Caco-2 (cell line): ENCODE results near the gene FAM184A. TPM values are rescaled to one million over a fixed set of nuclear protein-coding genes. Genes with fewer than 3 reads are reported as not detected.

ENCODE experiments used
- Bru-seq: library from RNA; stranded (reverse); fragments of 400-500 nt; gene quantifications from one replicate; lab custom pipeline; 2021; lab: Mats Ljungman, UMichigan
- BruChase-seq, 2 experiments: library from RNA; stranded (reverse); fragments of 400-500 nt; gene quantifications; one replicate each; lab custom pipeline; 2021; lab: Mats Ljungman, UMichigan
- BruUV-seq: library from RNA; stranded (reverse); fragments of 400-500 nt; replicated peaks from 2 replicates; lab custom pipeline; 2021; lab: Mats Ljungman, UMichigan
- CTCF ChIA-PET: fragments of 300-600 bp; sonication (Branson Sonifier 250); formaldehyde crosslinking; loops from one replicate; lab custom pipeline; 2022; ENCODE audit warnings: antibody characterized with exemption; lab: Charles Lee
- POLR2A ChIA-PET: fragments of 300-600 bp; sonication (Branson Sonifier 250); formaldehyde crosslinking; loops from one replicate; lab custom pipeline; 2022; ENCODE audit warnings: antibody characterized with exemption; lab: Charles Lee
- DNase-seq, 2 experiments: peaks; one replicate each; pipeline versions ENCODE4 v3.0.0 to v3.0.0-alpha.2; 2020 to 2022
- H3K27me3 ChIP-seq: replicated peaks from 2 replicates; pipeline ENCODE4 v1.6.0; 2011; ENCODE audit warnings: low read length; ENCODE audit not compliant: control insufficient read depth, insufficient read depth
- H3K36me3 ChIP-seq: 2 replicates; pipeline ENCODE4 v1.5.1; 2011; ENCODE audit warnings: low read length; ENCODE audit not compliant: control insufficient read depth, insufficient read depth
- H3K4me1 ChIP-seq: fragments of 250-450 bp; sonication (Bioruptor Pico); 2 replicates; pipeline ENCODE4 v1.5.1; 2020; ENCODE audit warnings: mild to moderate bottlenecking
- H3K4me3 ChIP-seq: 2 replicates; pipeline ENCODE4 v1.5.1; 2011; ENCODE audit warnings: low read depth, mild to moderate bottlenecking, control low read depth, low read length
- H3K9me3 ChIP-seq: fragments of 250-450 bp; sonication (Bioruptor Pico); 2 replicates; pipeline ENCODE4 v1.5.1; 2020; ENCODE audit warnings: mild to moderate bottlenecking, moderate library complexity
- H3K27ac Mint-ChIP-seq: one replicate; pipeline ENCODE4 v1.8.0; 2022; ENCODE audit warnings: mixed read lengths; ENCODE audit not compliant: unreplicated experiment
- H3K27me3 Mint-ChIP-seq: one replicate; pipeline ENCODE4 v1.8.0; 2022; ENCODE audit warnings: mixed read lengths; ENCODE audit not compliant: insufficient read depth, unreplicated experiment
- H3K36me3 Mint-ChIP-seq: one replicate; pipeline ENCODE4 v1.8.0; 2022; ENCODE audit warnings: mild to moderate bottlenecking, mixed read lengths; ENCODE audit not compliant: insufficient read depth, unreplicated experiment
- H3K4me1 Mint-ChIP-seq: one replicate; pipeline ENCODE4 v1.8.0; 2022; ENCODE audit warnings: low read depth, mixed read lengths; ENCODE audit not compliant: unreplicated experiment
- H3K4me3 Mint-ChIP-seq: one replicate; pipeline ENCODE4 v1.8.0; 2022; ENCODE audit warnings: mild to moderate bottlenecking, moderate library complexity, mixed read lengths; ENCODE audit not compliant: unreplicated experiment
- H3K9me3 Mint-ChIP-seq: one replicate; pipeline ENCODE4 v1.8.0; 2022; ENCODE audit warnings: mixed read lengths; ENCODE audit not compliant: unreplicated experiment
- intact Hi-C: fragments of 100-400 bp; cut with micrococcal nuclease; formaldehyde crosslinking; loops from one replicate; pipeline ENCODE4 v1.10.0; 2022; ENCODE audit not compliant: unreplicated experiment
- long read RNA-seq: library from polyadenylated mRNA; stranded (forward); transcript quantifications from one replicate; pipeline ENCODE4 v2.0.0, GENCODE V29; 2022
- total RNA-seq: library from RNA; stranded (reverse); gene quantifications from 2 replicates; pipeline ENCODE4 v1.2.3, GENCODE V29; 2022
- TF ChIP-seq, protein P1 (sequence below), 2 experiments: fragments of 200-600 bp in 1 of 2; IDR thresholded peaks; 1 replicate in 1 of 2; 2 replicates in 1 of 2; pipeline versions ENCODE4 v1.5.1 to v1.8.0; 2011 to 2022; ENCODE audit warnings: antibody characterized with exemption in 1 of 2, control low read depth in 1 of 2, inconsistent platforms in 1 of 2, low read depth in 1 of 2, low read length in 1 of 2, mild to moderate bottlenecking in 1 of 2, moderate library complexity in 1 of 2; ENCODE audit not compliant: insufficient read depth in 1 of 2, severe bottlenecking in 1 of 2, unreplicated experiment in 1 of 2

FAM184A gene, protein sequence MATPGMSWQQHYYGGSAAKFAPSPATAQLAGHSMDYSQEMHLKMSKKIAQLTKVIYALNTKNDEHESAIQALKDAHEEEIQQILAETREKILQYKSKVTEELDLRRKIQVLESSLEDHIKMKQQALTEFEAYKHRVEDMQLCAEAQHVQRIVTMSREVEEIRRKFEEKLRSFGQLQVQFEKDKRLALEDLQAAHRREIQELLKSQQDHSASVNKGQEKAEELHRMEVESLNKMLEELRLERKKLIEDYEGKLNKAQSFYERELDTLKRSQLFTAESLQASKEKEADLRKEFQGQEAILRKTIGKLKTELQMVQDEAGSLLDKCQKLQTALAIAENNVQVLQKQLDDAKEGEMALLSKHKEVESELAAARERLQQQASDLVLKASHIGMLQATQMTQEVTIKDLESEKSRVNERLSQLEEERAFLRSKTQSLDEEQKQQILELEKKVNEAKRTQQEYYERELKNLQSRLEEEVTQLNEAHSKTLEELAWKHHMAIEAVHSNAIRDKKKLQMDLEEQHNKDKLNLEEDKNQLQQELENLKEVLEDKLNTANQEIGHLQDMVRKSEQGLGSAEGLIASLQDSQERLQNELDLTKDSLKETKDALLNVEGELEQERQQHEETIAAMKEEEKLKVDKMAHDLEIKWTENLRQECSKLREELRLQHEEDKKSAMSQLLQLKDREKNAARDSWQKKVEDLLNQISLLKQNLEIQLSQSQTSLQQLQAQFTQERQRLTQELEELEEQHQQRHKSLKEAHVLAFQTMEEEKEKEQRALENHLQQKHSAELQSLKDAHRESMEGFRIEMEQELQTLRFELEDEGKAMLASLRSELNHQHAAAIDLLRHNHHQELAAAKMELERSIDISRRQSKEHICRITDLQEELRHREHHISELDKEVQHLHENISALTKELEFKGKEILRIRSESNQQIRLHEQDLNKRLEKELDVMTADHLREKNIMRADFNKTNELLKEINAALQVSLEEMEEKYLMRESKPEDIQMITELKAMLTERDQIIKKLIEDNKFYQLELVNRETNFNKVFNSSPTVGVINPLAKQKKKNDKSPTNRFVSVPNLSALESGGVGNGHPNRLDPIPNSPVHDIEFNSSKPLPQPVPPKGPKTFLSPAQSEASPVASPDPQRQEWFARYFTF
- total RNA-seq: 10.8 and 11.2 TPM in 2 replicates
- percentile 53 among the genes with signal in this experiment for Bru-seq, nascent RNA
- BruChase-seq, experiment 1, labeled RNA remaining after a 2-hour chase: percentile 54 among the genes with signal in this experiment
- BruChase-seq, experiment 2, labeled RNA remaining after a 6-hour chase: percentile 48 among the genes with signal in this experiment
- long read RNA-seq, full-length matches to known transcripts: 2 of 4 reads
- long read RNA-seq, partial matches to known transcripts: 1 of 4 reads
- long read RNA-seq, other reads (novel, unspliced or antisense): 1 of 4 reads

GRCh38 chr6:119078376-119079282 is at the start of gene FAM184A:
TSS of gene FAM184A (minus strand) at chr6:119078664. CDS start at chr6:119078299, 365 bp downstream.
- H3K9me3 ChIP-seq: peaks cover 14% of the 10 kb centered on the region; the same call in 1 of the 2 replicates

DNA sequence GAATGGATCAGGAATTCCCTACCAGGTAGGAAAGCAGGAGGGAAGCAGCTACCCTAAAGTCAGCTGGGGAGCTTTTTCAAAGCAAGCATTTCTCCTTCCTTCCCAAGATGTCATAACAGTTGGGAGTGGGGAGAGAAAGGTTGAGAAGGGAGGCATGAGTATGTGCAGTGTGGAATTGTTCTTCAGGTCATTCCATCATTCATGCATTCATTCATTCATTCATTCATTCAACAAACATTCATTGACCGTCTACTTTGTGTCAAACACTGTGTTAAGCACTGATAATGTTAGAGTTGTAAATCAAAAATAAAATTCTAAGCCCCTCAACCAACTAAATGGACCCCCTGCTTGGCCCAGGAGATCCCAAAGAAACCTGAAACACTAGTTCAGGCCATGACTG is 49.2 kb upstream of the FAM184A start:
- Histone ChIP-seq H3K9me3 (no peaks in the 10 kb centered on the region), H3K36me3 (no peaks in the 10 kb centered on the region), H3K4me1 (peaks cover 35% of the 10 kb centered on the region), H3K27me3 (no peaks in the 10 kb centered on the region), H3K4me3 (no peak overlapping the region)
- Mint-ChIP-seq H3K4me3 (no peak overlapping the region), H3K36me3 (no peaks in the 10 kb centered on the region), H3K27ac (peak overlapping the region; percentile 50), H3K9me3 (no peaks in the 10 kb centered on the region), H3K4me1 (peaks cover 34% of the 10 kb centered on the region), H3K27me3 (no peaks in the 10 kb centered on the region)
- ChIA-PET CTCF (no interaction called here), POLR2A (no interaction called here)
- intact Hi-C loops: loop anchor here (5.0 kb wide), 1 partner anchor 600 kb away; no protein-coding TSS in a partner anchor
- BruUV-seq: no TSS peak
- no peak for DNase-seq
- TF ChIP-seq, protein P1, sequence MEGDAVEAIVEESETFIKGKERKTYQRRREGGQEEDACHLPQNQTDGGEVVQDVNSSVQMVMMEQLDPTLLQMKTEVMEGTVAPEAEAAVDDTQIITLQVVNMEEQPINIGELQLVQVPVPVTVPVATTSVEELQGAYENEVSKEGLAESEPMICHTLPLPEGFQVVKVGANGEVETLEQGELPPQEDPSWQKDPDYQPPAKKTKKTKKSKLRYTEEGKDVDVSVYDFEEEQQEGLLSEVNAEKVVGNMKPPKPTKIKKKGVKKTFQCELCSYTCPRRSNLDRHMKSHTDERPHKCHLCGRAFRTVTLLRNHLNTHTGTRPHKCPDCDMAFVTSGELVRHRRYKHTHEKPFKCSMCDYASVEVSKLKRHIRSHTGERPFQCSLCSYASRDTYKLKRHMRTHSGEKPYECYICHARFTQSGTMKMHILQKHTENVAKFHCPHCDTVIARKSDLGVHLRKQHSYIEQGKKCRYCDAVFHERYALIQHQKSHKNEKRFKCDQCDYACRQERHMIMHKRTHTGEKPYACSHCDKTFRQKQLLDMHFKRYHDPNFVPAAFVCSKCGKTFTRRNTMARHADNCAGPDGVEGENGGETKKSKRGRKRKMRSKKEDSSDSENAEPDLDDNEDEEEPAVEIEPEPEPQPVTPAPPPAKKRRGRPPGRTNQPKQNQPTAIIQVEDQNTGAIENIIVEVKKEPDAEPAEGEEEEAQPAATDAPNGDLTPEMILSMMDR (IDR thresholded peaks at IDR 0.05; ENCODE audit: insufficient read depth in 1 of 2, low read depth in 1 of 2, low read length in 1 of 2, severe bottlenecking in 1 of 2, unreplicated experiment in 1 of 2): no peak

More at GRCh38 chr6:119078376-119079282, at the start of gene FAM184A:
- no TSS peak for BruUV-seq
- Histone ChIP-seq H3K4me3 (peak within 1 kb of the TSS; percentile 93), H3K4me1 (peaks cover 10% of the 10 kb centered on the region; the same call in 1 of the 2 replicates), H3K27me3 (no peaks in the 10 kb centered on the region), H3K36me3 (no peaks in the 10 kb centered on the region; the same call in 1 of the 2 replicates)
- Mint-ChIP-seq H3K27ac (peak within 1 kb of the TSS; percentile 82), H3K4me1 (peaks cover 7% of the 10 kb centered on the region), H3K9me3 (peaks cover 15% of the 10 kb centered on the region), H3K36me3 (peaks cover 6% of the 10 kb centered on the region), H3K27me3 (no peaks in the 10 kb centered on the region), H3K4me3 (peak within 1 kb of the TSS; percentile 89)
- intact Hi-C loops: loop anchor here (1.0 to 10.0 kb wide), 3 partner anchors 32 to 114 kb away; no protein-coding TSS in a partner anchor
- ChIA-PET CTCF (interaction anchor here (0.6 to 1.9 kb wide), 7 partner anchors 18 to 185 kb away, joined by 3 to 8 read pairs (median 6); partner anchors contain the start of gene ASF1A), POLR2A (no interaction called here)
- TF ChIP-seq, protein P1 (IDR thresholded peaks at IDR 0.05; ENCODE audit: insufficient read depth in 1 of 2, low read depth in 1 of 2, low read length in 1 of 2, severe bottlenecking in 1 of 2, unreplicated experiment in 1 of 2): peak; percentile 23 to 64
- peak; percentile 74 to 86 for DNase-seq
